ENCODE results near the gene DNAH14. TPM values are rescaled to one million over a fixed set of nuclear protein-coding genes. Genes with fewer than 3 reads are reported as not detected.

DNAH14 gene
- total and polyA plus RNA-seq, 2 experiments from 2014 or later: 55.3 to 80.2 TPM

- H2AFZ ChIP-seq: no peak overlapping the region
- H3K36me3 ChIP-seq (ENCODE audit: insufficient read depth): no peaks in the 10 kb centered on the region
- ATAC-seq (no peak), DNase-seq (ENCODE audit: low spot score) (no peak)
- H3K79me2 ChIP-seq (replicated peaks; ENCODE audit: insufficient read depth): no peaks in the 10 kb centered on the region
- H4K20me1 ChIP-seq (replicated peaks; ENCODE audit: insufficient read depth): no peaks in the 10 kb centered on the region; the same call in 1 of the 2 replicates
- no peaks in the 10 kb centered on the region for H3K27me3 Mint-ChIP-seq (ENCODE audit: insufficient read depth, low read depth, poor library complexity)
- no peaks in the 10 kb centered on the region for H3K36me3 Mint-ChIP-seq (ENCODE audit: low read depth)
- H3F3A ChIP-seq (replicated peaks; ENCODE audit: low read depth): no peaks in the 10 kb centered on the region
- peaks cover 4% of the 10 kb centered on the region; the same call in 1 of the 2 replicates for H3K9me2 ChIP-seq (ENCODE audit: insufficient read depth)
- TF ChIP-seq STAT1 (IDR thresholded peaks at IDR 0.05; ENCODE audit: unreplicated experiment): no peak
- no peak for TF ChIP-seq EZH2 (IDR thresholded peaks at IDR 0.05; ENCODE audit: low read depth, unreplicated experiment)
- no peak for TF ChIP-seq NANOG (IDR thresholded peaks at IDR 0.05; ENCODE audit: borderline replicate concordance)
- no peak for TF ChIP-seq EZH2phosphoT487 (IDR thresholded peaks at IDR 0.05; ENCODE audit: unreplicated experiment)
- no peak for TF ChIP-seq ZNF331 (CRISPR knock-in tag; IDR thresholded peaks at IDR 0.05; ENCODE audit: low read depth)
- no peak for TF ChIP-seq POLR2AphosphoS5 (IDR thresholded peaks at IDR 0.05; ENCODE audit: low read depth)
- TF ChIP-seq ZNF114 (CRISPR knock-in tag; IDR thresholded peaks at IDR 0.05): no peak
- no peak for TF ChIP-seq ZNF462 (CRISPR knock-in tag; IDR thresholded peaks at IDR 0.05)
- no peak for TF ChIP-seq CTCF (conservative IDR thresholded peaks at IDR 0.05; ENCODE audit: low read depth in 2 of 2)
- TF ChIP-seq ETS1 (IDR thresholded peaks at IDR 0.05): no peak
- no peak for TF ChIP-seq CREB1 (CRISPR knock-in tag; IDR thresholded peaks at IDR 0.05; ENCODE audit: low read depth)
- TF ChIP-seq, protein P1, sequence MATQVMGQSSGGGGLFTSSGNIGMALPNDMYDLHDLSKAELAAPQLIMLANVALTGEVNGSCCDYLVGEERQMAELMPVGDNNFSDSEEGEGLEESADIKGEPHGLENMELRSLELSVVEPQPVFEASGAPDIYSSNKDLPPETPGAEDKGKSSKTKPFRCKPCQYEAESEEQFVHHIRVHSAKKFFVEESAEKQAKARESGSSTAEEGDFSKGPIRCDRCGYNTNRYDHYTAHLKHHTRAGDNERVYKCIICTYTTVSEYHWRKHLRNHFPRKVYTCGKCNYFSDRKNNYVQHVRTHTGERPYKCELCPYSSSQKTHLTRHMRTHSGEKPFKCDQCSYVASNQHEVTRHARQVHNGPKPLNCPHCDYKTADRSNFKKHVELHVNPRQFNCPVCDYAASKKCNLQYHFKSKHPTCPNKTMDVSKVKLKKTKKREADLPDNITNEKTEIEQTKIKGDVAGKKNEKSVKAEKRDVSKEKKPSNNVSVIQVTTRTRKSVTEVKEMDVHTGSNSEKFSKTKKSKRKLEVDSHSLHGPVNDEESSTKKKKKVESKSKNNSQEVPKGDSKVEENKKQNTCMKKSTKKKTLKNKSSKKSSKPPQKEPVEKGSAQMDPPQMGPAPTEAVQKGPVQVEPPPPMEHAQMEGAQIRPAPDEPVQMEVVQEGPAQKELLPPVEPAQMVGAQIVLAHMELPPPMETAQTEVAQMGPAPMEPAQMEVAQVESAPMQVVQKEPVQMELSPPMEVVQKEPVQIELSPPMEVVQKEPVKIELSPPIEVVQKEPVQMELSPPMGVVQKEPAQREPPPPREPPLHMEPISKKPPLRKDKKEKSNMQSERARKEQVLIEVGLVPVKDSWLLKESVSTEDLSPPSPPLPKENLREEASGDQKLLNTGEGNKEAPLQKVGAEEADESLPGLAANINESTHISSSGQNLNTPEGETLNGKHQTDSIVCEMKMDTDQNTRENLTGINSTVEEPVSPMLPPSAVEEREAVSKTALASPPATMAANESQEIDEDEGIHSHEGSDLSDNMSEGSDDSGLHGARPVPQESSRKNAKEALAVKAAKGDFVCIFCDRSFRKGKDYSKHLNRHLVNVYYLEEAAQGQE (IDR thresholded peaks at IDR 0.05; ENCODE audit: unreplicated experiment): no peak
- no peak for TF ChIP-seq JUNB (IDR thresholded peaks at IDR 0.05; ENCODE audit: unreplicated experiment)
- H3K4me1 ChIP-seq (ENCODE audit: insufficient read depth): no peaks in the 10 kb centered on the region
- H3K4me2 ChIP-seq: no peak overlapping the region
- no peaks in the 10 kb centered on the region for H3K27me3 ChIP-seq (ENCODE audit: insufficient read depth)
- no peak overlapping the region for H3K4me3 ChIP-seq
- H3K4me1 Mint-ChIP-seq: no peaks in the 10 kb centered on the region; the same call in 2 of the 3 replicates
- H3K9me3 Mint-ChIP-seq: peaks cover 11% of the 10 kb centered on the region; the same call in 1 of the 3 replicates
- no peak overlapping the region for H3K27ac Mint-ChIP-seq
- H3K4me3 Mint-ChIP-seq: no peak overlapping the region
- H3K27ac ChIP-seq (ENCODE audit: low read depth): no peak overlapping the region
Observed at GRCh38 chr1:225137976-225138375, 208.5 kb downstream of the DNAH14 start.

All from GM23338 (cell line).